IMR-90 (cell line): Measurements from ENCODE around the gene RSPH10B2. TPM values are rescaled to one million over a fixed set of nuclear protein-coding genes. Genes with fewer than 3 reads are reported as not detected.

Experiments used
- ATAC-seq: fragments of 200-7000 bp; cut with Tn5 transposase; 2 replicates; pipeline ENCODE4 v1.9.1; 2020; ENCODE audit warnings: low read depth, mild to moderate bottlenecking, moderate library complexity
- BruUV-seq: library from RNA; stranded (reverse); fragments of 400-500 nt; replicated peaks from 2 replicates; lab custom pipeline; 2021; lab: Mats Ljungman, UMichigan
- CTCF ChIA-PET: fragments of 300-600 bp; formaldehyde crosslinking; extraction: SDS; loops from one replicate; lab custom pipeline; 2021; ENCODE audit warnings: antibody characterized with exemption; lab: Yijun Ruan, JAX
- POLR2A ChIA-PET: fragments of 300-600 bp; sonication (Branson Sonifier 250); formaldehyde crosslinking; loops from one replicate; lab custom pipeline; 2022; ENCODE audit warnings: antibody characterized with exemption; ENCODE audit not compliant: unreplicated experiment; lab: Charles Lee
- DNase-seq: peaks from one replicate; pipeline ENCODE4 v3.0.0; 2013
- H2AFZ ChIP-seq: replicated peaks from 2 replicates; pipeline ENCODE3; 2013; ENCODE audit warnings: low read length, mild to moderate bottlenecking; ENCODE audit not compliant: poor library complexity
- H2AK5ac ChIP-seq: 2 replicates; pipeline ENCODE4 v1.6.1; 2013; ENCODE audit warnings: low read depth, low read length, inconsistent platforms
- H2AK9ac ChIP-seq: replicated peaks from 2 replicates; pipeline ENCODE3; 2013; ENCODE audit warnings: mild to moderate bottlenecking, low read depth, low read length, moderate library complexity; ENCODE audit not compliant: poor library complexity
- H2BK120ac ChIP-seq: 2 replicates; pipeline ENCODE4 v1.6.1; 2013; ENCODE audit warnings: low read depth, low read length, inconsistent platforms
- H2BK15ac ChIP-seq: 3 replicates; pipeline ENCODE4 v1.6.1; 2013; ENCODE audit warnings: low read depth, low read length, inconsistent platforms
- H2BK20ac ChIP-seq: 2 replicates; pipeline ENCODE4 v1.6.1; 2013; ENCODE audit warnings: low read depth, mild to moderate bottlenecking, inconsistent platforms, low read length, moderate library complexity
- H2BK5ac ChIP-seq: 2 replicates; pipeline ENCODE4 v1.6.1; 2013; ENCODE audit warnings: mild to moderate bottlenecking, low read depth, low read length, inconsistent platforms; ENCODE audit not compliant: poor library complexity, severe bottlenecking
- H3K14ac ChIP-seq: replicated peaks from 2 replicates; pipeline ENCODE4 v1.6.1; 2013; ENCODE audit warnings: low read depth, low read length, inconsistent platforms
- H3K18ac ChIP-seq: 2 replicates; pipeline ENCODE4 v1.6.1; 2013; ENCODE audit warnings: low read depth, low read length, control low read depth
- H3K23ac ChIP-seq: 2 replicates; pipeline ENCODE4 v1.6.1; 2013; ENCODE audit warnings: low read depth, low read length, inconsistent platforms
- H3K27ac ChIP-seq: 2 replicates; pipeline ENCODE4 v1.5.1; 2013; ENCODE audit warnings: mild to moderate bottlenecking, control low read depth, low read length; ENCODE audit not compliant: insufficient read depth
- H3K27me3 ChIP-seq: 2 replicates; pipeline ENCODE4 v1.6.1; 2013; ENCODE audit warnings: low read length; ENCODE audit not compliant: control insufficient read depth, insufficient read depth
- H3K36me3 ChIP-seq: 2 replicates; pipeline ENCODE4 v1.6.1; 2013; ENCODE audit warnings: low read length, mixed read lengths; ENCODE audit not compliant: control insufficient read depth, insufficient read depth
- H3K4ac ChIP-seq: 2 replicates; pipeline ENCODE4 v1.6.1; 2013; ENCODE audit warnings: low read depth, low read length, inconsistent platforms
- H3K4me1 ChIP-seq: 2 replicates; pipeline ENCODE4 v1.6.1; 2013; ENCODE audit warnings: low read length, mixed read lengths; ENCODE audit not compliant: control insufficient read depth, insufficient read depth
- H3K4me2 ChIP-seq: 2 replicates; pipeline ENCODE4 v1.6.1; 2013; ENCODE audit warnings: low read depth, mild to moderate bottlenecking, control low read depth, low read length, moderate library complexity
- H3K4me3 ChIP-seq: 2 replicates; pipeline ENCODE4 v1.5.1; 2013; ENCODE audit warnings: low read depth, mild to moderate bottlenecking, control low read depth, low read length, moderate library complexity; ENCODE audit not compliant: insufficient read depth
- H3K56ac ChIP-seq: 2 replicates; pipeline ENCODE4 v1.6.1; 2013; ENCODE audit warnings: low read length, inconsistent platforms; ENCODE audit not compliant: insufficient read depth; ENCODE audit errors: extremely low read depth
- H3K79me1 ChIP-seq, 2 experiments: 2 replicates each; pipeline ENCODE4 v1.6.1; 2013; ENCODE audit warnings: low read length in 2 of 2, inconsistent platforms in 1 of 2, low read depth in 1 of 2
- H3K9ac ChIP-seq: 2 replicates; pipeline ENCODE4 v1.6.1; 2013; ENCODE audit warnings: low read depth, low read length, control low read depth
- H3K9me1 ChIP-seq: 2 replicates; pipeline ENCODE4 v1.6.1; 2013; ENCODE audit warnings: low read length, inconsistent platforms; ENCODE audit not compliant: insufficient read depth
- H3K9me3 ChIP-seq: 2 replicates; pipeline ENCODE4 v1.6.1; 2013; ENCODE audit warnings: low read length; ENCODE audit not compliant: control insufficient read depth, insufficient read depth
- H4K20me1 ChIP-seq: 2 replicates; pipeline ENCODE4 v1.6.1; 2013; ENCODE audit warnings: low read length, inconsistent platforms; ENCODE audit not compliant: insufficient read depth
- H4K5ac ChIP-seq: 2 replicates; pipeline ENCODE4 v1.6.1; 2013; ENCODE audit warnings: mild to moderate bottlenecking, low read depth, low read length, control low read depth
- H4K8ac ChIP-seq, 2 experiments: 2 replicates each; pipeline ENCODE4 v1.6.1; 2013; ENCODE audit warnings: low read depth in 2 of 2, low read length in 2 of 2, control low read depth in 1 of 2, inconsistent platforms in 1 of 2
- H4K91ac ChIP-seq: 2 replicates; pipeline ENCODE4 v1.6.1; 2013; ENCODE audit warnings: low read depth, low read length, inconsistent platforms; ENCODE audit not compliant: insufficient read depth
- BHLHE40 ChIP-seq: fragments of 150-350 bp; IDR thresholded peaks from 2 replicates; pipeline ENCODE4 v1.6.1; 2016; ENCODE audit warnings: mild to moderate bottlenecking, low read depth, low read length
- CEBPB ChIP-seq: IDR thresholded peaks from 2 replicates; pipeline ENCODE4 v1.6.1; 2012; ENCODE audit warnings: low read depth, low read length, improper control_type of control experiment
- CHD1 ChIP-seq: IDR thresholded peaks from 2 replicates; pipeline ENCODE4 v1.6.1; 2012; ENCODE audit warnings: low read depth, low read length, improper control_type of control experiment
- CTCF ChIP-seq: conservative IDR thresholded peaks from 2 replicates; pipeline ENCODE4 v1.5.1; 2012; ENCODE audit warnings: mild to moderate bottlenecking, low read depth, low read length, improper control_type of control experiment
- ELK1 ChIP-seq: fragments of 150-350 bp; IDR thresholded peaks from 2 replicates; pipeline ENCODE4 v1.6.1; 2016; ENCODE audit warnings: low read depth, mild to moderate bottlenecking, low read length, moderate library complexity, borderline replicate concordance
- FOS ChIP-seq: fragments of 150-350 bp; IDR thresholded peaks from 2 replicates; pipeline ENCODE4 v1.6.1; 2016; ENCODE audit warnings: low read depth, low read length
- MAZ ChIP-seq: IDR thresholded peaks from 2 replicates; pipeline ENCODE4 v1.6.1; 2012; ENCODE audit warnings: low read depth, mild to moderate bottlenecking, low read length, improper control_type of control experiment, moderate library complexity, borderline replicate concordance
- MXI1 ChIP-seq: IDR thresholded peaks from 2 replicates; pipeline ENCODE4 v1.6.1; 2012; ENCODE audit warnings: low read depth, mild to moderate bottlenecking, low read length, moderate library complexity, borderline replicate concordance
- NFE2L2 ChIP-seq: fragments of 150-350 bp; IDR thresholded peaks from 2 replicates; pipeline ENCODE4 v1.6.1; 2016; ENCODE audit warnings: low read depth, mild to moderate bottlenecking, low read length
- POLR2A ChIP-seq: IDR thresholded peaks from 2 replicates; pipeline ENCODE4 v1.6.1; 2012; ENCODE audit warnings: mild to moderate bottlenecking, low read depth, low read length
- RAD21 ChIP-seq: IDR thresholded peaks from 2 replicates; pipeline ENCODE4 v1.6.1; 2012; ENCODE audit warnings: low read length, improper control_type of control experiment
- RCOR1 ChIP-seq: IDR thresholded peaks from 2 replicates; pipeline ENCODE4 v1.6.1; 2012; ENCODE audit warnings: mild to moderate bottlenecking, low read length, improper control_type of control experiment; ENCODE audit not compliant: insufficient replicate concordance
- RFX5 ChIP-seq: IDR thresholded peaks from 2 replicates; pipeline ENCODE4 v1.8.0; 2012; ENCODE audit warnings: low read depth, mild to moderate bottlenecking, low read length, moderate library complexity
- SMC3 ChIP-seq: fragments of 150-350 bp; IDR thresholded peaks from 2 replicates; pipeline ENCODE4 v1.6.1; 2016; ENCODE audit warnings: low read depth, mild to moderate bottlenecking, antibody characterized with exemption, low read length, moderate library complexity
- WGBS, 2 experiments: methylation state at CpG; one replicate each; pipeline versions ENCODE4 v1.1.5 to v1.1.7; 2013; ENCODE audit warnings: missing lambda C conversion rate in 2 of 2; ENCODE audit not compliant: insufficient read length in 1 of 2; ENCODE audit errors: extremely low coverage in 2 of 2; 5-methylcytosine and 5-hydroxymethylcytosine counted together
- dilution Hi-C: fragments of 300-500 bp; cut with HindIII; formaldehyde crosslinking; loops from one replicate; pipeline ENCODE4 v1.14.3; 2018; ENCODE audit warnings: low sequenced_read_pairs; ENCODE audit not compliant: unreplicated experiment
- in situ Hi-C: fragments of 300-500 bp; cut with MboI; formaldehyde crosslinking; loops from 3 replicates; pipeline ENCODE4 v1.14.3; 2019; ENCODE audit warnings: low sequenced_read_pairs, inconsistent platforms, mixed read lengths
- intact Hi-C: fragments of 100-400 bp; cut with micrococcal nuclease; formaldehyde crosslinking; loops from 2 replicates; pipeline ENCODE4 v1.10.0; 2022
- polyA plus RNA-seq, 3 experiments: library from polyadenylated mRNA; depleted of rRNA; stranded (reverse); fragments of >200 nt; gene quantifications; 2 replicates each; pipeline ENCODE4 v1.2.3, GENCODE V29; 2012; ENCODE audit warnings: low replicate concordance in 1 of 3
- total RNA-seq: library from RNA; depleted of rRNA; stranded (reverse); fragments of >200 nt; gene quantifications from 2 replicates; pipeline ENCODE4 v1.2.3, GENCODE V29; 2012
- TF ChIP-seq, protein P1 (sequence below): fragments of 150-350 bp; IDR thresholded peaks from 2 replicates; pipeline ENCODE4 v1.6.1; 2017; ENCODE audit warnings: mild to moderate bottlenecking, antibody characterized with exemption, low read length, low read depth

The RSPH10B2 gene
- total and polyA plus RNA-seq, 2 of the 4 experiments (the other 2 are of a cell fraction), result not detected

DNA sequence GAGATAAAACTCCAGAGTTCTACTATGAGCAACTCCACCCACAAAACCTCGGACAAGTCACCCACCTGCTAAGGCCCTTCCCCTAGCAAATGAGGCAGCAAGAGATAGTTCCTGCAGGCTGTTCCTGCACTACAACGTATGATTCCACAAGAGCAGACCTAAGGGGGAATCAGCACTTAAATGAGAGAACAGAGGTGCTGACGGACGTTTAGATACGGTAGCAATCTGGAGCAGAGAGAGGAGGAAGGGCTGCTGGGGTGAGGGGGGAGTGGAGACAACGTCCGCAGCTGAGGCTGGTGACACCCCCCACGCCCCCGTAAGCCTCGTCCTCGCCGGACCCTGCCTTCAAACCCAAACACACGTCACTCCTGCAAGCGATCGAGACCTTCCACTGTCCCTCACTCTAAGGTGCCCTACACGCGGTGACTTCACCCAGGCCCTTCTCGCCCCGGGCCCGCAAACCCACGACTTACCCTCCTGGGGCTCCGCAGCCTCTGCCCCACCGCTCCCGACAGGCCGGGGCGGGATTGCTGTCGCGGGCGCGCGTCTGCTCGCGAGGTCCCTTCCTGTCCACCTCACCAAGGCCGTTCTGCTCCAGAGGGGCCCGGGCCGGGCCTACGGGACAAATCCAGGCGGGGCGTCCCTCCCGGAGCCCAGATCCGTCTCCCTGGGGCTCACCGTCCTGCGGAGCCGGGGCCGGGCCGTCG lies 47.8 kb upstream of the RSPH10B2 start:
- Histone ChIP-seq H3K9ac (peak overlapping the region; percentile 71), H3K18ac (no peak overlapping the region), H4K5ac (peak overlapping the region; percentile 5), H3K23ac (0 out of 2 replicates have a peak overlapping the region, but pooled peaks have one; percentile 63), H3K4me3 (peak overlapping the region; percentile 91), H4K8ac (peak overlapping the region; percentile 29 to 63; a peak in 2 of 4 replicates), H2BK120ac (no peak overlapping the region), H4K20me1 (peaks cover 12% of the 10 kb centered on the region), H3K9me3 (peaks cover 30% of the 10 kb centered on the region), H3K4me2 (peak overlapping the region; percentile 100), H3K36me3 (peaks cover 30% of the 10 kb centered on the region), H3K9me1 (no peaks in the 10 kb centered on the region), H3K4me1 (no peaks in the 10 kb centered on the region), H3K79me1 (peaks cover 26 to 33% of the 10 kb centered on the region in 2 experiments), H3K56ac (no peak overlapping the region), H3K27ac (peak overlapping the region; percentile 62), H3K27me3 (no peaks in the 10 kb centered on the region), H2AK9ac (peak overlapping the region; percentile 89), H2BK15ac (no peak overlapping the region), H4K91ac (no peak overlapping the region), H2AFZ (peak overlapping the region; percentile 90), H2BK5ac (peak overlapping the region; percentile 63), H3K14ac (no peak overlapping the region; the same call in none of the 2 replicates), H2AK5ac (peak overlapping the region; percentile 93), H3K4ac (peak overlapping the region; percentile 48), H2BK20ac (no peak overlapping the region)
- BruUV-seq, result no TSS peak
- ATAC-seq, result peak; percentile 64
- ChIA-PET CTCF (no interaction called here), POLR2A (no interaction called here)
- intact Hi-C loops (no loop called here), in situ Hi-C loops (no loop called here), dilution Hi-C loops (no loop called here)
- peak; percentile 33 for DNase-seq
- WGBS, 2 experiments, result 1% methylated on average over 23 of the region's 47 CpGs; no CpG with 5 or more reads in 1 of the 2 experiments
- TF ChIP-seq RAD21 (no peak), POLR2A (no peak), MXI1 (0 out of 2 replicates have a peak, but pooled peaks have one; percentile 0), SMC3 (no peak), FOS (no peak), NFE2L2 (no peak), RCOR1 (no peak), MAZ (0 out of 2 replicates have a peak, but pooled peaks have one; percentile 14), CEBPB (no peak), CHD1 (no peak), BHLHE40 (no peak), ELK1 (no peak), RFX5 (no peak), CTCF (no peak)
- TF ChIP-seq, protein P1, sequence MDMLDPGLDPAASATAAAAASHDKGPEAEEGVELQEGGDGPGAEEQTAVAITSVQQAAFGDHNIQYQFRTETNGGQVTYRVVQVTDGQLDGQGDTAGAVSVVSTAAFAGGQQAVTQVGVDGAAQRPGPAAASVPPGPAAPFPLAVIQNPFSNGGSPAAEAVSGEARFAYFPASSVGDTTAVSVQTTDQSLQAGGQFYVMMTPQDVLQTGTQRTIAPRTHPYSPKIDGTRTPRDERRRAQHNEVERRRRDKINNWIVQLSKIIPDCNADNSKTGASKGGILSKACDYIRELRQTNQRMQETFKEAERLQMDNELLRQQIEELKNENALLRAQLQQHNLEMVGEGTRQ, result no peak
